ENCODE measurements around the gene CCDC148. TPM values are rescaled to one million over a fixed set of nuclear protein-coding genes. Genes with fewer than 3 reads are reported as not detected.

Gene CCDC148
- polyA plus RNA-seq, 2 donors, result 0.13 to 0.29 TPM

- WGBS, 2 donors, result 49 to 59% methylated on average over 3 of the region's 3 CpGs
- no peaks in the 10 kb centered on the region for H3K4me1 ChIP-seq (ENCODE audit: control insufficient read depth in 2 of 2, insufficient read depth in 2 of 2, low read length in 1 of 2)
- H3K27ac ChIP-seq (ENCODE audit: low read depth in 2 of 2, low read length in 1 of 2), result no peak overlapping the region
- no peaks in the 10 kb centered on the region for H3K36me3 ChIP-seq (ENCODE audit: control insufficient read depth in 2 of 2, insufficient read depth in 2 of 2, low read length in 1 of 2)
- no peaks in the 10 kb centered on the region for H3K9me3 ChIP-seq (ENCODE audit: control insufficient read depth in 2 of 2, insufficient read depth in 1 of 2, low read depth in 1 of 2, low read length in 1 of 2)
- no peaks in the 10 kb centered on the region for H3K27me3 ChIP-seq (ENCODE audit: control insufficient read depth in 1 of 2, insufficient read depth in 2 of 2, low read length in 2 of 2)
- no peak overlapping the region for H3K4me3 ChIP-seq (ENCODE audit: low read depth in 1 of 2, low read length in 2 of 2)
Measured at GRCh38 chr2:158184556-158185343, 271.8 kb downstream of the CCDC148 start.

DNA sequence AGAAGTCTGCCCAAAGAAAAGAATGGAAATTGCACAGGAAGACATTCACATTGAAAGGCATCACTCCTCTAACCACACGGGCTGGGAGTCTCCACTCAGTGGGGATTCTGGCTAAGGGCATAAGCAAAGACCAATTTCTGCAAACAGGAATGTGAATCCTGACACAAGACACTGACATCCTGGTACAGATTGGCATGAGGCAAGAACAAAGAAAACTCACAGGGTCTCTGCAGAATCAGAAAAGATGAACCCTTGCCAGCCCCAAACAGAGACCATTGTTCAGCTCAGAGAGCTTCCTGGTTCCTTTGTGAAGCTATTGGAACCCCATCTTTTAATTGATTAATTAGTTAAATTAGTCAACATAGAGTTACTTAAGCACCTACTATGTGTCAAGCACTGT is 272.6 kb downstream of the CCDC148 start:
- H3K9me3 ChIP-seq (ENCODE audit: control insufficient read depth in 2 of 2, insufficient read depth in 1 of 2, low read depth in 1 of 2, low read length in 1 of 2), result no peaks in the 10 kb centered on the region
- no peaks in the 10 kb centered on the region for H3K36me3 ChIP-seq (ENCODE audit: control insufficient read depth in 2 of 2, insufficient read depth in 2 of 2, low read length in 1 of 2)
- no peaks in the 10 kb centered on the region for H3K4me1 ChIP-seq (ENCODE audit: control insufficient read depth in 2 of 2, insufficient read depth in 2 of 2, low read length in 1 of 2)
- no peaks in the 10 kb centered on the region for H3K27me3 ChIP-seq (ENCODE audit: control insufficient read depth in 1 of 2, insufficient read depth in 2 of 2, low read length in 2 of 2)
- WGBS, 2 donors, result 46 to 61% methylated on average over 1 of the region's 1 CpG
- H3K4me3 ChIP-seq (ENCODE audit: low read depth in 1 of 2, low read length in 2 of 2), result no peak overlapping the region
- no peak overlapping the region for H3K27ac ChIP-seq (ENCODE audit: low read depth in 2 of 2, low read length in 1 of 2)

DNA sequence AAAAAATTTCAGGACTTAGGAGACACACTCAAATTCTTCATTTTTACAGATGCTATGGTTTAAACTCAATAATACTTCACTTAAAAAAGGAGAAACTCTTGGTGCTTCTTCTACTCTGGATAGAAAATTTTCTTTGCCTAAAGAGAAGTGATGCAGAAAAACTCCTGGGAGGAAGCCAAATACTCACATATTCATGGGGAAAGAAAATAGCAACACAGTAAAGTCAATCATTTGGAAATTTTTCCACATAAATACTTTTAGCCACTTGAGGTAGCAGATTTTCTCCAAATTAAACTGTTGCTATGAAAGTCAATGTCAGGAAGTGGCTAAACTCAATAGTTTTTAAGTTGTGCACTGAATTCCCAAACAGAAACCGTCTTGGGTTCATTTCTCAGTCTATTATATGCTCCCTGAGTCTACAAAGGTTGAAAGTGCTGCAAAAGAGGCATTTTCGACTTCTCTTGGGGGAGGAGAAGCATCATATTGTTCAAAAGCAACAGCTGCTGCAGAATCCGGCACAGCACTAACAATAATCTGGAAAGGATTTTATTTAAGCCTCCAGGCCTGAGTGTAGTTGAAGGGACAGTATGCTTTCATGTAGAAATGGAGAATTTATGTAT is 273.8 kb downstream of the CCDC148 start:
- no peaks in the 10 kb centered on the region for H3K4me1 ChIP-seq (ENCODE audit: control insufficient read depth in 2 of 2, insufficient read depth in 2 of 2, low read length in 1 of 2)
- no peak overlapping the region for H3K4me3 ChIP-seq (ENCODE audit: low read depth in 1 of 2, low read length in 2 of 2)
- H3K36me3 ChIP-seq (ENCODE audit: control insufficient read depth in 2 of 2, insufficient read depth in 2 of 2, low read length in 1 of 2), result no peaks in the 10 kb centered on the region
- 64 to 78% methylated on average over 3 of the region's 3 CpGs for WGBS, 2 donors
- H3K27me3 ChIP-seq (ENCODE audit: control insufficient read depth in 1 of 2, insufficient read depth in 2 of 2, low read length in 2 of 2), result no peaks in the 10 kb centered on the region
- no peaks in the 10 kb centered on the region for H3K9me3 ChIP-seq (ENCODE audit: control insufficient read depth in 2 of 2, insufficient read depth in 1 of 2, low read depth in 1 of 2, low read length in 1 of 2)
- no peak overlapping the region for H3K27ac ChIP-seq (ENCODE audit: low read depth in 2 of 2, low read length in 1 of 2)

- Histone ChIP-seq H3K9me3 (ENCODE audit: control insufficient read depth in 2 of 2, insufficient read depth in 1 of 2, low read depth in 1 of 2, low read length in 1 of 2) (no peaks in the 10 kb centered on the region), H3K36me3 (ENCODE audit: control insufficient read depth in 2 of 2, insufficient read depth in 2 of 2, low read length in 1 of 2) (no peaks in the 10 kb centered on the region), H3K4me1 (ENCODE audit: control insufficient read depth in 2 of 2, insufficient read depth in 2 of 2, low read length in 1 of 2) (no peaks in the 10 kb centered on the region), H3K27ac (ENCODE audit: low read depth in 2 of 2, low read length in 1 of 2) (no peak overlapping the region), H3K27me3 (ENCODE audit: control insufficient read depth in 1 of 2, insufficient read depth in 2 of 2, low read length in 2 of 2) (no peaks in the 10 kb centered on the region), H3K4me3 (ENCODE audit: low read depth in 1 of 2, low read length in 2 of 2) (no peak overlapping the region)
- WGBS, 2 donors, result 45 to 62% methylated on average over 2 of the region's 2 CpGs
Measured at GRCh38 chr2:158181171-158181570, 275.4 kb downstream of the CCDC148 start.

- WGBS, 2 donors, result 40 to 42% methylated on average over 2 of the region's 2 CpGs
- Histone ChIP-seq H3K4me3 (ENCODE audit: low read depth in 1 of 2, low read length in 2 of 2) (no peak overlapping the region), H3K9me3 (ENCODE audit: control insufficient read depth in 2 of 2, insufficient read depth in 1 of 2, low read depth in 1 of 2, low read length in 1 of 2) (no peaks in the 10 kb centered on the region), H3K27me3 (ENCODE audit: control insufficient read depth in 1 of 2, insufficient read depth in 2 of 2, low read length in 2 of 2) (no peaks in the 10 kb centered on the region), H3K4me1 (ENCODE audit: control insufficient read depth in 2 of 2, insufficient read depth in 2 of 2, low read length in 1 of 2) (no peaks in the 10 kb centered on the region), H3K27ac (ENCODE audit: low read depth in 2 of 2, low read length in 1 of 2) (no peak overlapping the region), H3K36me3 (ENCODE audit: control insufficient read depth in 2 of 2, insufficient read depth in 2 of 2, low read length in 1 of 2) (no peaks in the 10 kb centered on the region)
Measured at GRCh38 chr2:158179660-158180059, 276.9 kb downstream of the CCDC148 start.

DNA sequence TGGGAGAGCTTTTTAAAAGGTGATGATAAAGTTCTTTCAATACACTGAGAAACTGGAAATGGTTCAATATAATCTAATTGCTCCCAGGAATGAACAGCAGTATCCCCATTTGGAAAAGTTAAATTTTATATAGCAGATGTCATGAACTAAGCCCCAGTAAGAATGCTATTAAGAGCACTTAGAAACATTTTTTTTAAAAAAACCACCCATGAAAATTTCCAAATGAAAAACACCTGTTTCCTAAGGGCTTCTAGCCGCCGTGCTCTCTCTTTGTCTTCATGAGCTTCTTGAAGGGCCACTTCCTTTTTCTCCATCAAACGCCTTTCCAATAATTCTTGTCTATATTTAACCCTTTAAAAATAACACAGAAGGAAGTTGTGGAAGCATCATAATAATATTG is 277.9 kb downstream of the CCDC148 start:
- 54 to 55% methylated on average over 3 of the region's 3 CpGs for WGBS, 2 donors

DNA sequence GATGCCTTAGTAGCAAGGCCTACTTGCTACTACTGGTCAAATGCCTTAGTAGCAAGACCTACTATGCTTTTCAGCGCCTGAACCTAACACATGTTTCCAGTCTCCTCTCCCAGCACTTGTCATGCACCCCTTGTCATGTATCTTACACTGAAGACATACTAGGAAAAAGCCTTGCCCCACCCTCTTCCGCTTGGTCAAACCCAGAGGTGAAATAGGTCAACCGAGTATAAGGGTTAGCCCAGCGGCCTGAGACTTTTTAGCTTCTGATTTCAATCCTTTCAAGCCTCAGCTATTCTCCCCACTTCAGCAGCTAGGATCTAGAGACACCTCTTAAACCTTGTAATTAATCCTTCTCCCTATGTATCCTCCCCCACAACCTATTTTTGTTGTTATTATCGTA is 281.6 kb downstream of the CCDC148 start:
- 94 to 95% methylated on average over 5 of the region's 5 CpGs for WGBS, 2 donors

More for the DNA sequence above, 277.9 kb downstream of the CCDC148 start:
- Histone ChIP-seq H3K4me3 (ENCODE audit: low read depth in 1 of 2, low read length in 2 of 2) (no peak overlapping the region), H3K27ac (ENCODE audit: low read depth in 2 of 2, low read length in 1 of 2) (no peak overlapping the region), H3K36me3 (ENCODE audit: control insufficient read depth in 2 of 2, insufficient read depth in 2 of 2, low read length in 1 of 2) (no peaks in the 10 kb centered on the region), H3K4me1 (ENCODE audit: control insufficient read depth in 2 of 2, insufficient read depth in 2 of 2, low read length in 1 of 2) (no peaks in the 10 kb centered on the region), H3K9me3 (ENCODE audit: control insufficient read depth in 2 of 2, insufficient read depth in 1 of 2, low read depth in 1 of 2, low read length in 1 of 2) (no peaks in the 10 kb centered on the region), H3K27me3 (ENCODE audit: control insufficient read depth in 1 of 2, insufficient read depth in 2 of 2, low read length in 2 of 2) (no peaks in the 10 kb centered on the region)

DNA sequence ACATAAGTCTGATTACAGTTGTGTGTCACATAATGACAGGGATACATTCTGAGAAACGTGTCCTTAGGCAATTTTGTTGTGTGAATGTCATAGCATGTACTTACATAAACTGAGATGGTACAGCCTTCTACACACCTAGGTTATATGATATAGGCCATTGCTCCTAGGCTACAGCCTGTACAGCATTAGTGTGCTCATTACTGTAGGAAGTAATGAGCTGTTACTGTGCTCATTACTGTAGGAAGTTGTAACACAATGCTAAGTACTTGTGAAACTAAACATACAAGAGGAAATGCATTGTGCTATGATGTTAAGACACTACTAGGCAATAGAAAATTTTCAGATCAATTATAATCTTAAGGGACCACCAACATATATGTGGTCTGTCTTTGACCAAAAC is 282.1 kb downstream of the CCDC148 start:
- 60 to 72% methylated on average over 1 of the region's 1 CpG for WGBS, 2 donors

More for the DNA sequence above, 281.6 kb downstream of the CCDC148 start:
- no peaks in the 10 kb centered on the region for H3K36me3 ChIP-seq (ENCODE audit: control insufficient read depth in 2 of 2, insufficient read depth in 2 of 2, low read length in 1 of 2)
- H3K27me3 ChIP-seq (ENCODE audit: control insufficient read depth in 1 of 2, insufficient read depth in 2 of 2, low read length in 2 of 2), result no peaks in the 10 kb centered on the region
- H3K4me1 ChIP-seq (ENCODE audit: control insufficient read depth in 2 of 2, insufficient read depth in 2 of 2, low read length in 1 of 2), result no peaks in the 10 kb centered on the region
- H3K4me3 ChIP-seq (ENCODE audit: low read depth in 1 of 2, low read length in 2 of 2), result no peak overlapping the region
- H3K9me3 ChIP-seq (ENCODE audit: control insufficient read depth in 2 of 2, insufficient read depth in 1 of 2, low read depth in 1 of 2, low read length in 1 of 2), result no peaks in the 10 kb centered on the region
- no peak overlapping the region for H3K27ac ChIP-seq (ENCODE audit: low read depth in 2 of 2, low read length in 1 of 2)

DNA sequence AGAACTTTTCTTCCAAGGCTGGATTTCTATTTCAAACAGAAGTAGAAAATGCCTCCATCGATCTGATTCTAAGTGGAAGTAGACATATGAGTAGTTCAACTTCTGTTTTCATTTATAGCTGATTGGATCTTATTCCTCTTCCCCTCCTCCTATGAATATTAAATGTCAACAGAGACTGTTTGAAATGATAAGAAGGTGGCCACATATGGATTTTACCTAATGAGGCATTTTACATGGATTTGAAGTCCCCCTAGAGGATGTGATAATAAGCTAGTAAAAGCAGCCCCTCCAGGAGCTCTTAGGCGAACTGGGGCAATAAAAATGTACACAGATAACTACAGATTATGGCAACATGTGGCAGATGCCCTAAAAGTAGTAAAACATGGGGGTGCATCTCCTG is 283.8 kb downstream of the CCDC148 start:
- no peaks in the 10 kb centered on the region for H3K4me1 ChIP-seq (ENCODE audit: control insufficient read depth in 2 of 2, insufficient read depth in 2 of 2, low read length in 1 of 2)
- no peaks in the 10 kb centered on the region for H3K9me3 ChIP-seq (ENCODE audit: control insufficient read depth in 2 of 2, insufficient read depth in 1 of 2, low read depth in 1 of 2, low read length in 1 of 2)
- no peak overlapping the region for H3K27ac ChIP-seq (ENCODE audit: low read depth in 2 of 2, low read length in 1 of 2)
- no peaks in the 10 kb centered on the region for H3K36me3 ChIP-seq (ENCODE audit: control insufficient read depth in 2 of 2, insufficient read depth in 2 of 2, low read length in 1 of 2)
- no peak overlapping the region for H3K4me3 ChIP-seq (ENCODE audit: low read depth in 1 of 2, low read length in 2 of 2)
- WGBS, 2 donors, result 36 to 42% methylated on average over 2 of the region's 2 CpGs
- H3K27me3 ChIP-seq (ENCODE audit: control insufficient read depth in 1 of 2, insufficient read depth in 2 of 2, low read length in 2 of 2), result no peaks in the 10 kb centered on the region

More for the DNA sequence above, 282.1 kb downstream of the CCDC148 start:
- H3K4me3 ChIP-seq (ENCODE audit: low read depth in 1 of 2, low read length in 2 of 2), result no peak overlapping the region
- no peaks in the 10 kb centered on the region for H3K36me3 ChIP-seq (ENCODE audit: control insufficient read depth in 2 of 2, insufficient read depth in 2 of 2, low read length in 1 of 2)
- no peaks in the 10 kb centered on the region for H3K27me3 ChIP-seq (ENCODE audit: control insufficient read depth in 1 of 2, insufficient read depth in 2 of 2, low read length in 2 of 2)
- no peaks in the 10 kb centered on the region for H3K9me3 ChIP-seq (ENCODE audit: control insufficient read depth in 2 of 2, insufficient read depth in 1 of 2, low read depth in 1 of 2, low read length in 1 of 2)
- no peaks in the 10 kb centered on the region for H3K4me1 ChIP-seq (ENCODE audit: control insufficient read depth in 2 of 2, insufficient read depth in 2 of 2, low read length in 1 of 2)
- H3K27ac ChIP-seq (ENCODE audit: low read depth in 2 of 2, low read length in 1 of 2), result no peak overlapping the region

DNA sequence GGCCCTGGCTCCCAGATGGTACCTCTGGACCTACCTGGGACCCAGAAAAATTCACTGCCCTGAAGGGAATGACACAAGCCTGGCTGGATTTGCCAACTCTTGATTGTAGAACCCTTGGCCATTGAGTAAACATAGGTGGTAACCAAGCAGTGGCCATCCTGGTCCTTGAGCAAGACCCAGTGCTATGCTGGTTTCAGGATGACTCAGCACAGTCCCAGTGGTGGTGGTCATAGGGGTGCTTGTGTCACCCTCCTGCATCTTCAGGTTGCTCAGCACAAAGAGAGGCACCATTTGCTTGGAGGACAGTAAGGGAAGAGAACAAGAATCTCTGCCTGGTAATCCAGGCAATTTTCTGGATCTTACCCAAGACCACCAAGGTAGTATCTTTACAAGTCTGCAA is 302.0 kb downstream of the CCDC148 start:
- H3K27ac ChIP-seq (ENCODE audit: low read depth in 2 of 2, low read length in 1 of 2), result no peak overlapping the region
- H3K36me3 ChIP-seq (ENCODE audit: control insufficient read depth in 2 of 2, insufficient read depth in 2 of 2, low read length in 1 of 2), result no peaks in the 10 kb centered on the region
- H3K4me1 ChIP-seq (ENCODE audit: control insufficient read depth in 2 of 2, insufficient read depth in 2 of 2, low read length in 1 of 2), result no peaks in the 10 kb centered on the region

More for the DNA sequence above, 302.0 kb downstream of the CCDC148 start:
- no peaks in the 10 kb centered on the region for H3K27me3 ChIP-seq (ENCODE audit: control insufficient read depth in 1 of 2, insufficient read depth in 2 of 2, low read length in 2 of 2)
- H3K4me3 ChIP-seq (ENCODE audit: low read depth in 1 of 2, low read length in 2 of 2), result no peak overlapping the region
- peaks cover 0 to 6% of the 10 kb centered on the region in 2 donors for H3K9me3 ChIP-seq (ENCODE audit: control insufficient read depth in 2 of 2, insufficient read depth in 1 of 2, low read depth in 1 of 2, low read length in 1 of 2)
